PC-3 (cell line): ENCODE results near the gene TPRG1.

Source experiments
- EZH2 ChIP-seq: fragments of 300-600 bp; sonication (generic); IDR thresholded peaks from one replicate; pipeline ENCODE4 v1.6.1; 2017; ENCODE audit warnings: antibody characterized with exemption, mild to moderate bottlenecking, low read length; ENCODE audit not compliant: unreplicated experiment
- EZH2phosphoT487 ChIP-seq: fragments of 300-600 bp; sonication (generic); IDR thresholded peaks from 2 replicates; pipeline ENCODE4 v1.6.1; 2018; ENCODE audit warnings: mild to moderate bottlenecking, antibody characterized with exemption, low read length, borderline replicate concordance
- TF ChIP-seq, protein P1 (sequence below): fragments of 300-600 bp; sonication (generic); conservative IDR thresholded peaks from 2 replicates; pipeline ENCODE4 v1.5.1; 2017; ENCODE audit warnings: antibody characterized with exemption, low read depth, mild to moderate bottlenecking, low read length

DNA sequence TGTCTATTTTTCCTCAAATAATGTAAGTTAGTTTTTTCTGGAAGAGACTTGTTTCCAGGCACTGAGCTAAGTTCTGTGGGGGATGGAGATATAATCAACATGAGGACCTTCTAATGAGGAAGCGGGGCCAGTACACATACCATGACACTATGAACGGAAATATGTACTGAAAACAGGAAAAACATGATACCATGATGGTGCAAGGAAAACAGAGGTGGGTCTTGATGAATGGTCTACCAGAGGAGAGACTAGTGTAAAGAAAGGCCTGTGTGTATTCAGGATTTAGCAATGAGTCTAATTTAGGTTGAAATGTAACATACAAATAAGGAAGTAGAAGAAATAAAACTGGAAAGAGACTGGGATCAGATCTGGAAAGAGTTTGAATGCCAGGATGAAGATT, 38.9 kb upstream of the TPRG1 start:
- TF ChIP-seq, protein P1, sequence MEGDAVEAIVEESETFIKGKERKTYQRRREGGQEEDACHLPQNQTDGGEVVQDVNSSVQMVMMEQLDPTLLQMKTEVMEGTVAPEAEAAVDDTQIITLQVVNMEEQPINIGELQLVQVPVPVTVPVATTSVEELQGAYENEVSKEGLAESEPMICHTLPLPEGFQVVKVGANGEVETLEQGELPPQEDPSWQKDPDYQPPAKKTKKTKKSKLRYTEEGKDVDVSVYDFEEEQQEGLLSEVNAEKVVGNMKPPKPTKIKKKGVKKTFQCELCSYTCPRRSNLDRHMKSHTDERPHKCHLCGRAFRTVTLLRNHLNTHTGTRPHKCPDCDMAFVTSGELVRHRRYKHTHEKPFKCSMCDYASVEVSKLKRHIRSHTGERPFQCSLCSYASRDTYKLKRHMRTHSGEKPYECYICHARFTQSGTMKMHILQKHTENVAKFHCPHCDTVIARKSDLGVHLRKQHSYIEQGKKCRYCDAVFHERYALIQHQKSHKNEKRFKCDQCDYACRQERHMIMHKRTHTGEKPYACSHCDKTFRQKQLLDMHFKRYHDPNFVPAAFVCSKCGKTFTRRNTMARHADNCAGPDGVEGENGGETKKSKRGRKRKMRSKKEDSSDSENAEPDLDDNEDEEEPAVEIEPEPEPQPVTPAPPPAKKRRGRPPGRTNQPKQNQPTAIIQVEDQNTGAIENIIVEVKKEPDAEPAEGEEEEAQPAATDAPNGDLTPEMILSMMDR, result no peak
- TF ChIP-seq EZH2 (no peak), EZH2phosphoT487 (no peak)
